K562 (cell line): ENCODE results near the gene KMT5B. TPM values are rescaled to one million over a fixed set of nuclear protein-coding genes. Genes with fewer than 3 reads are reported as not detected.

Experiments used
- ATAC-seq: fragments of 200-7000 bp; cut with Tn5 transposase; 3 replicates; pipeline ENCODE4 v1.9.1; 2020; ENCODE audit warnings: moderate library complexity
- BruUV-seq: library from RNA; stranded (reverse); fragments of 400-500 nt; replicated peaks from 2 replicates; lab custom pipeline; 2021; lab: Mats Ljungman, UMichigan
- CTCF ChIA-PET: fragments of 300-600 bp; formaldehyde crosslinking; extraction: SDS; loops from one replicate; lab custom pipeline; 2021; ENCODE audit warnings: low intra/inter-chr PET ratio; lab: Yijun Ruan, JAX
- POLR2A ChIA-PET: fragments of 300-600, 350-650 bp; sonication (Branson Sonifier 250); formaldehyde crosslinking; extraction: SDS; loops from one replicate; lab custom pipeline; 2021; ENCODE audit warnings: antibody characterized with exemption, inconsistent platforms; lab: Yijun Ruan, JAX
- DNase-seq, 4 experiments: peaks; one replicate each; pipeline versions ENCODE4 v3.0.0 to v3.0.0-alpha.2; 2011 to 2018; ENCODE audit warnings: low spot score in 3 of 4, mixed read lengths in 3 of 4; ENCODE audit errors: extremely low read depth in 1 of 4
- FAIRE-seq: peaks from 2 replicates; lab custom pipeline; 2011; peaks lifted over from hg19 to GRCh38; lab: Jason Lieb, UNC
- H2AFZ ChIP-seq: 2 replicates; pipeline ENCODE4 v1.6.0; 2011; ENCODE audit warnings: low read depth, low read length, control low read depth, inconsistent platforms
- H3K27ac ChIP-seq: fragments of 200-600 bp; 3 replicates; pipeline ENCODE4 v1.8.0; 2011; ENCODE audit warnings: low read depth, mild to moderate bottlenecking, control low read depth, inconsistent platforms, low read length, moderate library complexity, mixed read lengths; ENCODE audit errors: extremely low read depth
- H3K27me3 ChIP-seq, 2 experiments: fragments of 300-600 bp in 1 of 2; 2 replicates in 1 of 2; 3 replicates in 1 of 2; pipeline versions ENCODE4 v1.6.0 to v1.8.0; 2011; ENCODE audit warnings: inconsistent platforms in 2 of 2, low read length in 2 of 2, mild to moderate bottlenecking in 1 of 2, mixed read lengths in 1 of 2, moderate library complexity in 1 of 2; ENCODE audit not compliant: control insufficient read depth in 2 of 2, insufficient read depth in 2 of 2
- H3K36me3 ChIP-seq: fragments of 300-600 bp; 3 replicates; pipeline ENCODE4 v1.8.0; 2011; ENCODE audit warnings: mild to moderate bottlenecking, low read length, inconsistent platforms; ENCODE audit not compliant: control insufficient read depth, insufficient read depth
- H3K4me1 ChIP-seq, 2 experiments: fragments of 200-600 bp in 1 of 2; replicated peaks in 1 of 2; 2 replicates in 1 of 2; 3 replicates in 1 of 2; pipeline versions ENCODE4 v1.5.1 to v1.8.0; 2011; ENCODE audit warnings: inconsistent platforms in 2 of 2, low read length in 2 of 2, mild to moderate bottlenecking in 1 of 2, mixed read lengths in 1 of 2, moderate library complexity in 1 of 2; ENCODE audit not compliant: control insufficient read depth in 2 of 2, insufficient read depth in 2 of 2
- H3K4me2 ChIP-seq: 2 replicates; pipeline ENCODE4 v1.6.1; 2011; ENCODE audit warnings: low read length, control low read depth, inconsistent platforms, mixed read lengths; ENCODE audit not compliant: insufficient read depth
- H3K4me3 ChIP-seq: fragments of 200-600 bp; sonication (generic), shearing (Covaris generic); 2 replicates; pipeline ENCODE4 v1.5.1; 2016; ENCODE audit warnings: control low read depth, inconsistent platforms
- H3K79me2 ChIP-seq: fragments of 200-600 bp; 3 replicates; pipeline ENCODE4 v1.8.0; 2011; ENCODE audit warnings: low read length, inconsistent platforms; ENCODE audit not compliant: control insufficient read depth, insufficient read depth
- H3K9ac ChIP-seq, 2 experiments: 2 replicates each; pipeline versions ENCODE4 v1.6.0 to v1.6.1; 2011; ENCODE audit warnings: low read depth in 2 of 2, low read length in 2 of 2, control low read depth in 1 of 2, inconsistent platforms in 1 of 2, mild to moderate bottlenecking in 1 of 2, mixed read lengths in 1 of 2; ENCODE audit not compliant: insufficient read depth in 1 of 2
- H3K9me1 ChIP-seq: one replicate; pipeline ENCODE4 v1.6.0; 2011; ENCODE audit warnings: inconsistent platforms, mild to moderate bottlenecking, low read length, moderate library complexity; ENCODE audit not compliant: control insufficient read depth, insufficient read depth
- H3K9me3 ChIP-seq: replicated peaks from 2 replicates; pipeline ENCODE4 v1.5.1; 2011; ENCODE audit warnings: low read depth, low read length, inconsistent platforms; ENCODE audit not compliant: control insufficient read depth, insufficient read depth
- H4K20me1 ChIP-seq: replicated peaks from 2 replicates; pipeline ENCODE4 v1.6.1; 2011; ENCODE audit warnings: low read length, inconsistent platforms, mixed read lengths; ENCODE audit not compliant: control insufficient read depth, insufficient read depth
- C11orf30 ChIP-seq: fragments of 450-650 bp; IDR thresholded peaks from 2 replicates; pipeline ENCODE4 v1.6.1; 2016; ENCODE audit warnings: low read depth, mild to moderate bottlenecking
- NFYB ChIP-seq: IDR thresholded peaks from 2 replicates; pipeline ENCODE4 v1.6.1; 2011; ENCODE audit warnings: mild to moderate bottlenecking, moderate library complexity; ENCODE audit not compliant: insufficient read length; ENCODE audit errors: extremely low read depth
- POLR2B ChIP-seq: fragments of 450-650 bp; IDR thresholded peaks from 2 replicates; pipeline ENCODE4 v1.6.1; 2018; ENCODE audit warnings: low read depth; ENCODE audit not compliant: partially characterized antibody
- SPI1 ChIP-seq: IDR thresholded peaks from 2 replicates; pipeline ENCODE4 v1.6.1; 2011; ENCODE audit warnings: low read depth, low read length, control low read depth, borderline replicate concordance
- TCF7 ChIP-seq: sonication (generic); IDR thresholded peaks from 2 replicates; pipeline ENCODE4 v1.6.1; 2016; ENCODE audit warnings: antibody characterized with exemption, borderline replicate concordance
- ZBTB33 ChIP-seq: sonication (generic); formaldehyde crosslinking; IDR thresholded peaks from 2 replicates; pipeline ENCODE4 v1.8.1; 2023; ENCODE audit warnings: mild to moderate bottlenecking, missing genetic modification reagents
- ZNF316 ChIP-seq: fragments of 450-650 bp; IDR thresholded peaks from 2 replicates; pipeline ENCODE4 v1.6.1; 2016
- WGBS: fragments of 100-300 bp; shearing (Covaris generic); methylation state at CpG from one replicate; pipeline ENCODE4 v1.1.6; 2016; ENCODE audit warnings: low coverage, mixed read lengths; ENCODE audit not compliant: insufficient coverage; ENCODE audit errors: missing lambda C conversion rate; 5-methylcytosine and 5-hydroxymethylcytosine counted together
- in situ Hi-C: fragments of 300-500 bp; cut with MboI; formaldehyde crosslinking; loops from 4 replicates; pipeline ENCODE4 v1.15.0; 2018; ENCODE audit warnings: inconsistent platforms, mixed read lengths
- intact Hi-C: fragments of 100-400 bp; cut with micrococcal nuclease; formaldehyde crosslinking; loops from 2 replicates; pipeline ENCODE4 v1.14.2; 2022
- polyA plus RNA-seq, 8 experiments: library from polyadenylated mRNA; depleted of rRNA in 4 of 8; stranded (reverse) in 5 of 8; unstranded in 3 of 8; fragments of >200 nt; fragmentation: Nextera tagmentation in 2 of 8; fragmentation: Illumina TruSeq in 1 of 8; extraction: Ambion mirVana in 2 of 8; extraction: Trizol in 1 of 8; gene quantifications; 2 replicates each; pipeline versions ENCODE4 v1.2.1 to v1.2.3, GENCODE V29; 2011 to 2014; ENCODE audit warnings: inconsistent platforms in 1 of 8, missing spikeins in 1 of 8
- total RNA-seq, 7 experiments: library from RNA; depleted of rRNA in 6 of 7; stranded (reverse); fragments of >200 nt in 6 of 7; fragmentation: Illumina TruSeq in 2 of 7; extraction: Trizol in 2 of 7; gene quantifications; 2 replicates each; pipeline versions ENCODE4 v1.2.1 to v1.2.3, GENCODE V29; 2011 to 2021; ENCODE audit warnings: low replicate concordance in 1 of 7

The KMT5B gene
- total and polyA plus RNA-seq, 9 of the 15 experiments (the other 6 are each of a cell fraction or from before 2014, with no cell fraction given), result 7.3 to 27.3 (median 20.9) TPM

GRCh38 chr11:68115285-68115684 is 97.8 kb downstream of the KMT5B start:
- no peaks in the 10 kb centered on the region for H3K27me3 ChIP-seq
- no peak overlapping the region for H3K9ac ChIP-seq
- H3K4me3 ChIP-seq, result no peak overlapping the region
- ChIA-PET CTCF (no interaction called here), POLR2A (interaction anchor here (1.0 kb wide), 1 partner anchor 9 kb away, joined by 4 read pairs; no protein-coding TSS in a partner anchor)
- H3K79me2 ChIP-seq, result peaks cover 75% of the 10 kb centered on the region
- DNase-seq (no peak), ATAC-seq (no peak), FAIRE-seq (no peak)
- no peaks in the 10 kb centered on the region for H4K20me1 ChIP-seq
- BruUV-seq, result no TSS peak
- intact Hi-C loops, result no loop called here
- peak; percentile 42; the same call in 1 of the 2 replicates for TF ChIP-seq SPI1
- TF ChIP-seq POLR2B, result no peak
- TF ChIP-seq NFYB, result no peak
- H2AFZ ChIP-seq, result no peak overlapping the region
- no peak overlapping the region for H3K4me2 ChIP-seq
- H3K4me1 ChIP-seq, result peaks cover 17 to 19% of the 10 kb centered on the region in 2 experiments
- no peak overlapping the region for H3K27ac ChIP-seq
- WGBS, result 53% methylated on average over 1 of the region's 1 CpG
- in situ Hi-C loops, result no loop called here
- no peaks in the 10 kb centered on the region for H3K9me3 ChIP-seq
- no peaks in the 10 kb centered on the region for H3K9me1 ChIP-seq
- peaks cover 40% of the 10 kb centered on the region for H3K36me3 ChIP-seq

GRCh38 chr11:68113986-68114385 is 99.1 kb downstream of the KMT5B start:
- H3K9me1 ChIP-seq, result no peaks in the 10 kb centered on the region
- in situ Hi-C loops, result no loop called here
- no peak for FAIRE-seq
- peaks cover 12 to 15% of the 10 kb centered on the region in 2 experiments for H3K4me1 ChIP-seq
- TF ChIP-seq C11orf30 (peak; percentile 37; the same call in 1 of the 2 replicates), TCF7 (no peak), ZBTB33 (CRISPR knock-in tag) (0 out of 2 replicates have a peak, but pooled peaks have one; percentile 1), ZNF316 (peak; percentile 72)
- TF ChIP-seq, all 486 proteins: peak for 3
- peaks cover 73% of the 10 kb centered on the region for H3K79me2 ChIP-seq
- WGBS, result 81% methylated on average over 3 of the region's 3 CpGs
- no peaks in the 10 kb centered on the region for H3K9me3 ChIP-seq
- no peaks in the 10 kb centered on the region for H4K20me1 ChIP-seq
- no peaks in the 10 kb centered on the region for H3K27me3 ChIP-seq
- BruUV-seq, result no TSS peak
- ATAC-seq (no peak), DNase-seq (no peak)
- H3K36me3 ChIP-seq, result peaks cover 48% of the 10 kb centered on the region
- H3K9ac ChIP-seq, result no peak overlapping the region
- H3K4me3 ChIP-seq, result no peak overlapping the region
- no peak overlapping the region for H2AFZ ChIP-seq
- ChIA-PET POLR2A (no interaction called here), CTCF (no interaction called here)
- 0 out of 3 replicates have a peak overlapping the region, but pooled peaks have one; percentile 19 for H3K27ac ChIP-seq
- intact Hi-C loops, result no loop called here
- H3K4me2 ChIP-seq, result no peak overlapping the region
